ENCODE results near the gene SDK1.

The SDK1 gene

DNA sequence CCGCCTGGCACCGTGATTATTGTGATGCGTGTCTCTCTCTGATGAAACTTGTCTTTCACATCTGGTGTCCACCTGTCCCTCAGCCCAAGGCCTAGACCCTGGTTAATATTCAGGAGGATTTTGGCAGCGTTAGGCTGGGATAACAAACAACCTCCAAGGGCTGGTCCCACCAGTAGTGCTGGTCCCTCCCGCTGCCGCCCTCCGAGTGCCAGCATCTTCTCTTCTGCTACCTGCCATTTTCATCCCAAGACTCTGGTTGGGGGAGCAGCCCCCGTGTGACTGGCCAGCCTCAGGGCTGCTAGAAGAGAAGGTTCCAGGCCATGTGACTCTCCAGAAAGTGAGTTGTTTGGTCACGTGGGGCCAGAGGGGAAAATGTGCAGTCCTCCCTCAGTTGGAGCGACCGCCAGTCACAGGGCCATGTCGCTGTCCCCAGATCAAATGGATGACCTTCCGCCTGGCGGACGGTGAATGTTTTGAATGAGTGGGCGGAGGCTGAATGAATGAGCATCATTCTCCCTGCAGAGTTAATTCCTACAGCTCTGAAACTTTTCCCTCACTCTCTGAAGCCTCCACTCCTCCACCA, 901.2 kb downstream of the SDK1 start:
- no peaks in the 10 kb centered on the region for H3K4me1 ChIP-seq (ENCODE audit: control insufficient read depth, low read length)
- H3K36me3 ChIP-seq (ENCODE audit: control insufficient read depth, low read length) = no peaks in the 10 kb centered on the region
- no peaks in the 10 kb centered on the region for H3K79me2 ChIP-seq (ENCODE audit: control insufficient read depth, low read length)
- H3K9me2 ChIP-seq (replicated peaks; ENCODE audit: control insufficient read depth, low read length) = no peaks in the 10 kb centered on the region
- no peaks in the 10 kb centered on the region for H3K27me3 ChIP-seq (ENCODE audit: control insufficient read depth, low read length)
- H3K4me3 ChIP-seq (ENCODE audit: low read length) = no peak overlapping the region
- no peak for TF ChIP-seq EZH2phosphoT487 (IDR thresholded peaks at IDR 0.05; ENCODE audit: borderline replicate concordance, low read length)
- TF ChIP-seq, protein P1, sequence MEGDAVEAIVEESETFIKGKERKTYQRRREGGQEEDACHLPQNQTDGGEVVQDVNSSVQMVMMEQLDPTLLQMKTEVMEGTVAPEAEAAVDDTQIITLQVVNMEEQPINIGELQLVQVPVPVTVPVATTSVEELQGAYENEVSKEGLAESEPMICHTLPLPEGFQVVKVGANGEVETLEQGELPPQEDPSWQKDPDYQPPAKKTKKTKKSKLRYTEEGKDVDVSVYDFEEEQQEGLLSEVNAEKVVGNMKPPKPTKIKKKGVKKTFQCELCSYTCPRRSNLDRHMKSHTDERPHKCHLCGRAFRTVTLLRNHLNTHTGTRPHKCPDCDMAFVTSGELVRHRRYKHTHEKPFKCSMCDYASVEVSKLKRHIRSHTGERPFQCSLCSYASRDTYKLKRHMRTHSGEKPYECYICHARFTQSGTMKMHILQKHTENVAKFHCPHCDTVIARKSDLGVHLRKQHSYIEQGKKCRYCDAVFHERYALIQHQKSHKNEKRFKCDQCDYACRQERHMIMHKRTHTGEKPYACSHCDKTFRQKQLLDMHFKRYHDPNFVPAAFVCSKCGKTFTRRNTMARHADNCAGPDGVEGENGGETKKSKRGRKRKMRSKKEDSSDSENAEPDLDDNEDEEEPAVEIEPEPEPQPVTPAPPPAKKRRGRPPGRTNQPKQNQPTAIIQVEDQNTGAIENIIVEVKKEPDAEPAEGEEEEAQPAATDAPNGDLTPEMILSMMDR (IDR thresholded peaks at IDR 0.05; ENCODE audit: low read depth, low read length, poor library complexity, severe bottlenecking) = no peak
- no peaks in the 10 kb centered on the region for H4K20me1 ChIP-seq (ENCODE audit: control insufficient read depth, insufficient read depth, low read depth, low read length)
- H3K4me2 ChIP-seq (ENCODE audit: low read length) = no peak overlapping the region
- no peaks in the 10 kb centered on the region for H3F3A ChIP-seq (ENCODE audit: control insufficient read depth, insufficient read depth)
- H3K27ac ChIP-seq (ENCODE audit: low read depth, low read length) = no peak overlapping the region
- H3K9me3 ChIP-seq (ENCODE audit: control insufficient read depth, insufficient read depth, low read length) = peaks cover 40% of the 10 kb centered on the region; the same call in 1 of the 2 replicates

DNA sequence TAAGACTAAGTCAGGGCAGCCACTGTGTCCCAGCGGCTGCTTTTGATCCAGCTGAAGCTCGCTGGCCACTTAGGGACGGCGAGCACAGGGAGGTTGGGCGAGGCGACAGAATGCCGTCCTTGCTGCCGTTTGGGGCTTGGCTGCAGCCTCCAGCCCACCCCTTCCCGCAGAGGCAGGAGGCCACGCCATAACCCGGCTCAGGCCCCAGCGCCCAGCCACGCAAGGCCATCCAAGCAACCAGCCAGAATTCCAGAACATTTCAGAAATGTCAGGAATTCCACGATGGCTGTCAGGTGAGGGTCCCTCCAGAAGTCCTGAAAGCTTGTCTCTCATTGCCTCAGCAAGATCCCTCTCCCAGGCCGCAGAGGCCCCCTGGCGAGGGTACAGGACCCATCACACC, 901.9 kb downstream of the SDK1 start:
- Histone ChIP-seq H3K4me2 (ENCODE audit: low read length) (no peak overlapping the region), H3K4me1 (ENCODE audit: control insufficient read depth, low read length) (no peaks in the 10 kb centered on the region), H3K27me3 (ENCODE audit: control insufficient read depth, low read length) (no peaks in the 10 kb centered on the region), H3F3A (ENCODE audit: control insufficient read depth, insufficient read depth) (no peaks in the 10 kb centered on the region), H3K9me2 (replicated peaks; ENCODE audit: control insufficient read depth, low read length) (no peaks in the 10 kb centered on the region), H4K20me1 (ENCODE audit: control insufficient read depth, insufficient read depth, low read depth, low read length) (no peaks in the 10 kb centered on the region), H3K9me3 (ENCODE audit: control insufficient read depth, insufficient read depth, low read length) (peaks cover 46% of the 10 kb centered on the region; the same call in 1 of the 2 replicates), H3K79me2 (ENCODE audit: control insufficient read depth, low read length) (no peaks in the 10 kb centered on the region), H3K36me3 (ENCODE audit: control insufficient read depth, low read length) (no peaks in the 10 kb centered on the region), H3K4me3 (ENCODE audit: low read length) (no peak overlapping the region), H3K27ac (ENCODE audit: low read depth, low read length) (no peak overlapping the region)
- TF ChIP-seq EZH2phosphoT487 (IDR thresholded peaks at IDR 0.05; ENCODE audit: borderline replicate concordance, low read length) = no peak
- TF ChIP-seq, protein P1 (IDR thresholded peaks at IDR 0.05; ENCODE audit: low read depth, low read length, poor library complexity, severe bottlenecking) = no peak

DNA sequence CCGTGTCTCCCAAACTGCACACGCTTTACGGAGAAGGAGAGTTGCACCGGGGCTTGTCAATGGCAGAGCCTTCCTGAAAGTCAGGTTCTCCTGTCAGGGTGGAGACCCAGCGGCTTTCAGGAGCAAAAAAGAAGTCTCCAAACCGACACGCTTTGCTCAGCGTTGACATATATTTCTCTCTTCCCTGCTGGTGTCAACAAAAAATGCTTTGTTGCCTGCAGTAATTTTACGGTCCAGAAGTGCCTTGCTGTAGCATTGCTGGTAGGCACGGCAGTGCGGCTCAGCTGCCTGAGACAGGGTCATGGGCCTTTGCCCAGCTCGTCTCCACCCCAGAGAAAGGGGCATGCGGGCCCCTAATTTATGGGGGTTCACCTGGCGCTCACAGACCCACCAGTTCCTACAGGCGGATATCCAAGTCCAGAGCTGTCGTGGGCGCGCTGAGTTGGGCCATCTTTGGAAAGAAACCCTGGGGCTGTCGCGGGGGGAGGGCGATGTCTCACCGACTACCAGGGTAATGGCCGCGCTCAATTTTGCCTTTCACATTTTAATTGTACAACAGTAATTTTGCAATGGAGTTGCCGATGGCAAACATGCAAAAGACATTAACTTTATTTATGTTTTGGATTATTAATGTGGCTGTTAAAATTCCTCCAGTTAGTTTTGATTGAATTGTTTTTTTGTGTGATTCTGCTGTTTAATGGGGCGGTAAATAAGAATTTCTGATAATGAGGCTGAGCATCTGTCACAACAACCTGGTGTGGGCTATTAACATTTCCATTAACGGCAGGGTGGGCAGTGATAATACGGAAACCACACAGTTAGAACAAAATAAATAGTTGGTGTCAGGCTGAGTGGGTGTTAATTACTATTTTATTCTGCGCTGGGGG, 902.8 kb downstream of the SDK1 start:
- no peaks in the 10 kb centered on the region for H3F3A ChIP-seq (ENCODE audit: control insufficient read depth, insufficient read depth)
- no peaks in the 10 kb centered on the region for H4K20me1 ChIP-seq (ENCODE audit: control insufficient read depth, insufficient read depth, low read depth, low read length)
- no peaks in the 10 kb centered on the region for H3K9me2 ChIP-seq (replicated peaks; ENCODE audit: control insufficient read depth, low read length)
- peaks cover 51% of the 10 kb centered on the region; the same call in 1 of the 2 replicates for H3K9me3 ChIP-seq (ENCODE audit: control insufficient read depth, insufficient read depth, low read length)
- H3K4me1 ChIP-seq (ENCODE audit: control insufficient read depth, low read length) = no peaks in the 10 kb centered on the region
- H3K4me3 ChIP-seq (ENCODE audit: low read length) = no peak overlapping the region
- H3K36me3 ChIP-seq (ENCODE audit: control insufficient read depth, low read length) = no peaks in the 10 kb centered on the region
- no peaks in the 10 kb centered on the region for H3K79me2 ChIP-seq (ENCODE audit: control insufficient read depth, low read length)
- H3K27ac ChIP-seq (ENCODE audit: low read depth, low read length) = no peak overlapping the region
- H3K27me3 ChIP-seq (ENCODE audit: control insufficient read depth, low read length) = no peaks in the 10 kb centered on the region
- TF ChIP-seq, protein P1 (IDR thresholded peaks at IDR 0.05; ENCODE audit: low read depth, low read length, poor library complexity, severe bottlenecking) = no peak
- no peak for TF ChIP-seq EZH2phosphoT487 (IDR thresholded peaks at IDR 0.05; ENCODE audit: borderline replicate concordance, low read length)
- H3K4me2 ChIP-seq (ENCODE audit: low read length) = no peak overlapping the region

All from DOHH2 (cell line).